ENCODE measurements around the gene CGB8. TPM values are rescaled to one million over a fixed set of nuclear protein-coding genes. Genes with fewer than 3 reads are reported as not detected.

The CGB8 gene
- total and polyA plus RNA-seq, 2 experiments from 2014 or later, result not detected

DNA sequence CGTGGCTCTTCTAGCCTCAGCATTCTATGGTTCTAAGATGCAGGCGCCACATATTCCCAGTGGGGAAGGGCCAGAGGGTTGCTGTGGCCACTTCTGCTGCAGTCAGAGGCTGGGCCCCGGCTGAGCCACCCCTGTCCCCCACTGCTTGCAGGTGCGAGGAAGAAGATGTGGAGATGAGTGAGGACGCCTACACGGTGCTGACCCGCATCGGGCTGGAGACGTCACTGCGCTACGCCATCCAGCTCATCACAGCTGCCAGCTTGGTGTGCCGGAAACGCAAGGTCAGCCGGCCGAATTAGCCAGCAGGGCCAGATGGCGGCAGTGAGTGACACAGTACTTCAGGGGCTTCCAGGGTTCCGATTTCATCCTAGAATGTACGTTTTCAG, 34.0 kb downstream of the CGB8 start:
- Histone ChIP-seq H2AFZ (no peak overlapping the region), H3K4me3 (no peak overlapping the region), H3K4me2 (no peak overlapping the region), H3F3A (replicated peaks; ENCODE audit: low read depth) (0 out of 2 replicates have a peak, but pooled peaks cover 3% of the 10 kb centered on the region), H4K20me1 (replicated peaks; ENCODE audit: insufficient read depth) (no peaks in the 10 kb centered on the region; the same call in 1 of the 2 replicates), H3K79me2 (replicated peaks; ENCODE audit: insufficient read depth) (no peaks in the 10 kb centered on the region), H3K9me2 (ENCODE audit: insufficient read depth) (no peaks in the 10 kb centered on the region), H3K27ac (ENCODE audit: low read depth) (no peak overlapping the region), H3K4me1 (ENCODE audit: insufficient read depth) (peaks cover 5% of the 10 kb centered on the region; the same call in 1 of the 2 replicates), H3K36me3 (ENCODE audit: insufficient read depth) (no peaks in the 10 kb centered on the region), H3K27me3 (ENCODE audit: insufficient read depth) (peaks cover 18% of the 10 kb centered on the region)
- TF ChIP-seq, protein P1, sequence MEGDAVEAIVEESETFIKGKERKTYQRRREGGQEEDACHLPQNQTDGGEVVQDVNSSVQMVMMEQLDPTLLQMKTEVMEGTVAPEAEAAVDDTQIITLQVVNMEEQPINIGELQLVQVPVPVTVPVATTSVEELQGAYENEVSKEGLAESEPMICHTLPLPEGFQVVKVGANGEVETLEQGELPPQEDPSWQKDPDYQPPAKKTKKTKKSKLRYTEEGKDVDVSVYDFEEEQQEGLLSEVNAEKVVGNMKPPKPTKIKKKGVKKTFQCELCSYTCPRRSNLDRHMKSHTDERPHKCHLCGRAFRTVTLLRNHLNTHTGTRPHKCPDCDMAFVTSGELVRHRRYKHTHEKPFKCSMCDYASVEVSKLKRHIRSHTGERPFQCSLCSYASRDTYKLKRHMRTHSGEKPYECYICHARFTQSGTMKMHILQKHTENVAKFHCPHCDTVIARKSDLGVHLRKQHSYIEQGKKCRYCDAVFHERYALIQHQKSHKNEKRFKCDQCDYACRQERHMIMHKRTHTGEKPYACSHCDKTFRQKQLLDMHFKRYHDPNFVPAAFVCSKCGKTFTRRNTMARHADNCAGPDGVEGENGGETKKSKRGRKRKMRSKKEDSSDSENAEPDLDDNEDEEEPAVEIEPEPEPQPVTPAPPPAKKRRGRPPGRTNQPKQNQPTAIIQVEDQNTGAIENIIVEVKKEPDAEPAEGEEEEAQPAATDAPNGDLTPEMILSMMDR (conservative IDR thresholded peaks at IDR 0.05; ENCODE audit: low read depth in 2 of 2), result no peak
- no peak for TF ChIP-seq POLR2AphosphoS5 (IDR thresholded peaks at IDR 0.05; ENCODE audit: low read depth)
- no peak for TF ChIP-seq ZNF331 (CRISPR knock-in tag; IDR thresholded peaks at IDR 0.05; ENCODE audit: low read depth)
- TF ChIP-seq, protein P2, sequence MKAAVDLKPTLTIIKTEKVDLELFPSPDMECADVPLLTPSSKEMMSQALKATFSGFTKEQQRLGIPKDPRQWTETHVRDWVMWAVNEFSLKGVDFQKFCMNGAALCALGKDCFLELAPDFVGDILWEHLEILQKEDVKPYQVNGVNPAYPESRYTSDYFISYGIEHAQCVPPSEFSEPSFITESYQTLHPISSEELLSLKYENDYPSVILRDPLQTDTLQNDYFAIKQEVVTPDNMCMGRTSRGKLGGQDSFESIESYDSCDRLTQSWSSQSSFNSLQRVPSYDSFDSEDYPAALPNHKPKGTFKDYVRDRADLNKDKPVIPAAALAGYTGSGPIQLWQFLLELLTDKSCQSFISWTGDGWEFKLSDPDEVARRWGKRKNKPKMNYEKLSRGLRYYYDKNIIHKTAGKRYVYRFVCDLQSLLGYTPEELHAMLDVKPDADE (IDR thresholded peaks at IDR 0.05), result no peak
- no peak for TF ChIP-seq JUNB (IDR thresholded peaks at IDR 0.05; ENCODE audit: unreplicated experiment)
- no peak for TF ChIP-seq STAT1 (IDR thresholded peaks at IDR 0.05; ENCODE audit: unreplicated experiment)
- no peak for TF ChIP-seq EZH2 (IDR thresholded peaks at IDR 0.05; ENCODE audit: low read depth, unreplicated experiment)
- TF ChIP-seq, protein P3, sequence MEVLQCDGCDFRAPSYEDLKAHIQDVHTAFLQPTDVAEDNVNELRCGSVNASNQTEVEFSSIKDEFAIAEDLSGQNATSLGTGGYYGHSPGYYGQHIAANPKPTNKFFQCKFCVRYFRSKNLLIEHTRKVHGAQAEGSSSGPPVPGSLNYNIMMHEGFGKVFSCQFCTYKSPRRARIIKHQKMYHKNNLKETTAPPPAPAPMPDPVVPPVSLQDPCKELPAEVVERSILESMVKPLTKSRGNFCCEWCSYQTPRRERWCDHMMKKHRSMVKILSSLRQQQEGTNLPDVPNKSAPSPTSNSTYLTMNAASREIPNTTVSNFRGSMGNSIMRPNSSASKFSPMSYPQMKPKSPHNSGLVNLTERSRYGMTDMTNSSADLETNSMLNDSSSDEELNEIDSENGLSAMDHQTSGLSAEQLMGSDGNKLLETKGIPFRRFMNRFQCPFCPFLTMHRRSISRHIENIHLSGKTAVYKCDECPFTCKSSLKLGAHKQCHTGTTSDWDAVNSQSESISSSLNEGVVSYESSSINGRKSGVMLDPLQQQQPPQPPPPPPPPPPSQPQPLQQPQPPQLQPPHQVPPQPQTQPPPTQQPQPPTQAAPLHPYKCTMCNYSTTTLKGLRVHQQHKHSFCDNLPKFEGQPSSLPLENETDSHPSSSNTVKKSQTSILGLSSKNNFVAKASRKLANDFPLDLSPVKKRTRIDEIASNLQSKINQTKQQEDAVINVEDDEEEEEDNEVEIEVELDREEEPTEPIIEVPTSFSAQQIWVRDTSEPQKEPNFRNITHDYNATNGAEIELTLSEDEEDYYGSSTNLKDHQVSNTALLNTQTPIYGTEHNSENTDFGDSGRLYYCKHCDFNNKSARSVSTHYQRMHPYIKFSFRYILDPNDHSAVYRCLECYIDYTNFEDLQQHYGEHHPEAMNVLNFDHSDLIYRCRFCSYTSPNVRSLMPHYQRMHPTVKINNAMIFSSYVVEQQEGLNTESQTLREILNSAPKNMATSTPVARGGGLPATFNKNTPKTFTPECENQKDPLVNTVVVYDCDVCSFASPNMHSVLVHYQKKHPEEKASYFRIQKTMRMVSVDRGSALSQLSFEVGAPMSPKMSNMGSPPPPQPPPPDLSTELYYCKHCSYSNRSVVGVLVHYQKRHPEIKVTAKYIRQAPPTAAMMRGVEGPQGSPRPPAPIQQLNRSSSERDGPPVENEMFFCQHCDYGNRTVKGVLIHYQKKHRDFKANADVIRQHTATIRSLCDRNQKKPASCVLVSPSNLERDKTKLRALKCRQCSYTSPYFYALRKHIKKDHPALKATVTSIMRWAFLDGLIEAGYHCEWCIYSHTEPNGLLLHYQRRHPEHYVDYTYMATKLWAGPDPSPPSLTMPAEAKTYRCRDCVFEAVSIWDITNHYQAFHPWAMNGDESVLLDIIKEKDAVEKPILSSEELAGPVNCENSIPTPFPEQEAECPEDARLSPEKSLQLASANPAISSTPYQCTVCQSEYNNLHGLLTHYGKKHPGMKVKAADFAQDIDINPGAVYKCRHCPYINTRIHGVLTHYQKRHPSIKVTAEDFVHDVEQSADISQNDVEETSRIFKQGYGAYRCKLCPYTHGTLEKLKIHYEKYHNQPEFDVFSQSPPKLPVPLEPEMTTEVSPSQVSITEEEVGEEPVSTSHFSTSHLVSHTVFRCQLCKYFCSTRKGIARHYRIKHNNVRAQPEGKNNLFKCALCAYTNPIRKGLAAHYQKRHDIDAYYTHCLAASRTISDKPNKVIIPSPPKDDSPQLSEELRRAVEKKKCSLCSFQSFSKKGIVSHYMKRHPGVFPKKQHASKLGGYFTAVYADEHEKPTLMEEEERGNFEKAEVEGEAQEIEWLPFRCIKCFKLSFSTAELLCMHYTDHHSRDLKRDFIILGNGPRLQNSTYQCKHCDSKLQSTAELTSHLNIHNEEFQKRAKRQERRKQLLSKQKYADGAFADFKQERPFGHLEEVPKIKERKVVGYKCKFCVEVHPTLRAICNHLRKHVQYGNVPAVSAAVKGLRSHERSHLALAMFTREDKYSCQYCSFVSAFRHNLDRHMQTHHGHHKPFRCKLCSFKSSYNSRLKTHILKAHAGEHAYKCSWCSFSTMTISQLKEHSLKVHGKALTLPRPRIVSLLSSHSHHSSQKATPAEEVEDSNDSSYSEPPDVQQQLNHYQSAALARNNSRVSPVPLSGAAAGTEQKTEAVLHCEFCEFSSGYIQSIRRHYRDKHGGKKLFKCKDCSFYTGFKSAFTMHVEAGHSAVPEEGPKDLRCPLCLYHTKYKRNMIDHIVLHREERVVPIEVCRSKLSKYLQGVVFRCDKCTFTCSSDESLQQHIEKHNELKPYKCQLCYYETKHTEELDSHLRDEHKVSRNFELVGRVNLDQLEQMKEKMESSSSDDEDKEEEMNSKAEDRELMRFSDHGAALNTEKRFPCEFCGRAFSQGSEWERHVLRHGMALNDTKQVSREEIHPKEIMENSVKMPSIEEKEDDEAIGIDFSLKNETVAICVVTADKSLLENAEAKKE (CRISPR knock-in tag; IDR thresholded peaks at IDR 0.05), result no peak
- no peak for TF ChIP-seq ZNF114 (CRISPR knock-in tag; IDR thresholded peaks at IDR 0.05)
- no peak for TF ChIP-seq EZH2phosphoT487 (IDR thresholded peaks at IDR 0.05; ENCODE audit: unreplicated experiment)
- TF ChIP-seq NANOG (IDR thresholded peaks at IDR 0.05; ENCODE audit: borderline replicate concordance), result no peak
- TF ChIP-seq CREB1 (CRISPR knock-in tag; IDR thresholded peaks at IDR 0.05; ENCODE audit: low read depth), result no peak
- TF ChIP-seq, protein P4, sequence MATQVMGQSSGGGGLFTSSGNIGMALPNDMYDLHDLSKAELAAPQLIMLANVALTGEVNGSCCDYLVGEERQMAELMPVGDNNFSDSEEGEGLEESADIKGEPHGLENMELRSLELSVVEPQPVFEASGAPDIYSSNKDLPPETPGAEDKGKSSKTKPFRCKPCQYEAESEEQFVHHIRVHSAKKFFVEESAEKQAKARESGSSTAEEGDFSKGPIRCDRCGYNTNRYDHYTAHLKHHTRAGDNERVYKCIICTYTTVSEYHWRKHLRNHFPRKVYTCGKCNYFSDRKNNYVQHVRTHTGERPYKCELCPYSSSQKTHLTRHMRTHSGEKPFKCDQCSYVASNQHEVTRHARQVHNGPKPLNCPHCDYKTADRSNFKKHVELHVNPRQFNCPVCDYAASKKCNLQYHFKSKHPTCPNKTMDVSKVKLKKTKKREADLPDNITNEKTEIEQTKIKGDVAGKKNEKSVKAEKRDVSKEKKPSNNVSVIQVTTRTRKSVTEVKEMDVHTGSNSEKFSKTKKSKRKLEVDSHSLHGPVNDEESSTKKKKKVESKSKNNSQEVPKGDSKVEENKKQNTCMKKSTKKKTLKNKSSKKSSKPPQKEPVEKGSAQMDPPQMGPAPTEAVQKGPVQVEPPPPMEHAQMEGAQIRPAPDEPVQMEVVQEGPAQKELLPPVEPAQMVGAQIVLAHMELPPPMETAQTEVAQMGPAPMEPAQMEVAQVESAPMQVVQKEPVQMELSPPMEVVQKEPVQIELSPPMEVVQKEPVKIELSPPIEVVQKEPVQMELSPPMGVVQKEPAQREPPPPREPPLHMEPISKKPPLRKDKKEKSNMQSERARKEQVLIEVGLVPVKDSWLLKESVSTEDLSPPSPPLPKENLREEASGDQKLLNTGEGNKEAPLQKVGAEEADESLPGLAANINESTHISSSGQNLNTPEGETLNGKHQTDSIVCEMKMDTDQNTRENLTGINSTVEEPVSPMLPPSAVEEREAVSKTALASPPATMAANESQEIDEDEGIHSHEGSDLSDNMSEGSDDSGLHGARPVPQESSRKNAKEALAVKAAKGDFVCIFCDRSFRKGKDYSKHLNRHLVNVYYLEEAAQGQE (IDR thresholded peaks at IDR 0.05; ENCODE audit: unreplicated experiment), result no peak
- no peak overlapping the region for H3K27ac Mint-ChIP-seq
- peaks cover 10% of the 10 kb centered on the region for H3K4me1 Mint-ChIP-seq
- peaks cover 23% of the 10 kb centered on the region for H3K27me3 Mint-ChIP-seq (ENCODE audit: insufficient read depth, low read depth, poor library complexity)
- ATAC-seq (no peak), DNase-seq (ENCODE audit: low spot score) (no peak)
- peaks cover 3% of the 10 kb centered on the region; the same call in 1 of the 3 replicates for H3K9me3 Mint-ChIP-seq
- no peak overlapping the region for H3K4me3 Mint-ChIP-seq
- peaks cover 48% of the 10 kb centered on the region for H3K36me3 Mint-ChIP-seq (ENCODE audit: low read depth)
